ENCODE measurements around the gene TEX48.

The TEX48 gene

GRCh38 chr9:114624677-114625076 is 57.3 kb downstream of the TEX48 start:
- H3K36me3 Mint-ChIP-seq (ENCODE audit: low read depth) = peaks cover 4% of the 10 kb centered on the region
- no peak for DNase-seq
- H3K9me3 Mint-ChIP-seq = peaks cover 4% of the 10 kb centered on the region
- no peak overlapping the region for H3K27ac Mint-ChIP-seq
- H3K4me1 Mint-ChIP-seq = peaks cover 7% of the 10 kb centered on the region
- no peaks in the 10 kb centered on the region for H3K27me3 Mint-ChIP-seq (ENCODE audit: low read depth, poor library complexity)
- no peak overlapping the region for H3K4me3 Mint-ChIP-seq
- no peak for TF ChIP-seq CTCF (IDR thresholded peaks at IDR 0.05)

- Mint-ChIP-seq H3K36me3 (ENCODE audit: low read depth) (peaks cover 4% of the 10 kb centered on the region), H3K27me3 (ENCODE audit: low read depth, poor library complexity) (peaks cover 2% of the 10 kb centered on the region), H3K4me3 (no peak overlapping the region), H3K27ac (no peak overlapping the region), H3K4me1 (peaks cover 15% of the 10 kb centered on the region), H3K9me3 (peaks cover 4% of the 10 kb centered on the region)
- no peak for TF ChIP-seq CTCF (IDR thresholded peaks at IDR 0.05)
- no peak for DNase-seq
Measured at GRCh38 chr9:114621975-114622609, 59.9 kb downstream of the TEX48 start.

DNA sequence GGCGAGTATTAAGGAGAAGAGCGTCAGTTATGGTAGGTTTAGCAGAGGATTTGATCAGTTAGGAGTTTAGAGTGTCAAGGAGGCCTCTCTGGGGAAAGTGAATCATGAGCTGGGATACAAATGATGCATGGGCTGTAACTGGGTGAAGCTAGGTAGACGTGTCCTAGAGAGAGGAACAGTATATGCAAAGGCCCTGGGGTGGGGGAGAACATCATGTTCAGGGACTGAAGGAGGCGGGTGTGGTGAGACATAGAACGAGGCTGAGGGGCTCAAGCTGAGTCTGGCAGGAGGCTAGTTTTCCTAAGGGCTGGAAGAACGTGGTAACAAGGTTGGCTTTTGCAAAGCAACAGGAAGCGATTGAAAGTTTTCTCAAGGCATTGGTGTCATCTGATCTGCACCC is 60.4 kb downstream of the TEX48 start:
- Mint-ChIP-seq H3K36me3 (ENCODE audit: low read depth) (peaks cover 4% of the 10 kb centered on the region), H3K9me3 (peaks cover 4% of the 10 kb centered on the region), H3K27me3 (ENCODE audit: low read depth, poor library complexity) (peaks cover 2% of the 10 kb centered on the region), H3K27ac (no peak overlapping the region), H3K4me1 (peaks cover 11% of the 10 kb centered on the region), H3K4me3 (no peak overlapping the region)
- no peak for TF ChIP-seq CTCF (IDR thresholded peaks at IDR 0.05)
- DNase-seq = no peak

- TF ChIP-seq CTCF (IDR thresholded peaks at IDR 0.05) = no peak
- peaks cover 7% of the 10 kb centered on the region for H3K9me3 Mint-ChIP-seq
- peak overlapping the region; percentile 41 for H3K27ac Mint-ChIP-seq
- peaks cover 2% of the 10 kb centered on the region for H3K27me3 Mint-ChIP-seq (ENCODE audit: low read depth, poor library complexity)
- peaks cover 9% of the 10 kb centered on the region for H3K4me1 Mint-ChIP-seq
- DNase-seq = no peak
- H3K4me3 Mint-ChIP-seq = no peak overlapping the region
- peaks cover 8% of the 10 kb centered on the region for H3K36me3 Mint-ChIP-seq (ENCODE audit: low read depth)
Measured at GRCh38 chr9:114619191-114619761, 62.7 kb downstream of the TEX48 start.

- Mint-ChIP-seq H3K27ac (no peak overlapping the region), H3K4me1 (peaks cover 24% of the 10 kb centered on the region)
- DNase-seq = no peak
Measured at GRCh38 chr9:114616684-114617520, 65.1 kb downstream of the TEX48 start.

More at GRCh38 chr9:114616684-114617520, 65.1 kb downstream of the TEX48 start:
- peaks cover 4% of the 10 kb centered on the region for H3K36me3 Mint-ChIP-seq (ENCODE audit: low read depth)
- no peak for TF ChIP-seq CTCF (IDR thresholded peaks at IDR 0.05)
- no peak overlapping the region for H3K4me3 Mint-ChIP-seq
- peaks cover 2% of the 10 kb centered on the region for H3K27me3 Mint-ChIP-seq (ENCODE audit: low read depth, poor library complexity)
- peaks cover 3% of the 10 kb centered on the region for H3K9me3 Mint-ChIP-seq

All from nephron progenitor cell (in vitro differentiated cells).